ENCODE data around the gene LDLRAD3. TPM values are rescaled to one million over a fixed set of nuclear protein-coding genes. Genes with fewer than 3 reads are reported as not detected.

Gene LDLRAD3
- total RNA-seq, 1 experiment from 2014 or later, result 19.0 TPM

DNA sequence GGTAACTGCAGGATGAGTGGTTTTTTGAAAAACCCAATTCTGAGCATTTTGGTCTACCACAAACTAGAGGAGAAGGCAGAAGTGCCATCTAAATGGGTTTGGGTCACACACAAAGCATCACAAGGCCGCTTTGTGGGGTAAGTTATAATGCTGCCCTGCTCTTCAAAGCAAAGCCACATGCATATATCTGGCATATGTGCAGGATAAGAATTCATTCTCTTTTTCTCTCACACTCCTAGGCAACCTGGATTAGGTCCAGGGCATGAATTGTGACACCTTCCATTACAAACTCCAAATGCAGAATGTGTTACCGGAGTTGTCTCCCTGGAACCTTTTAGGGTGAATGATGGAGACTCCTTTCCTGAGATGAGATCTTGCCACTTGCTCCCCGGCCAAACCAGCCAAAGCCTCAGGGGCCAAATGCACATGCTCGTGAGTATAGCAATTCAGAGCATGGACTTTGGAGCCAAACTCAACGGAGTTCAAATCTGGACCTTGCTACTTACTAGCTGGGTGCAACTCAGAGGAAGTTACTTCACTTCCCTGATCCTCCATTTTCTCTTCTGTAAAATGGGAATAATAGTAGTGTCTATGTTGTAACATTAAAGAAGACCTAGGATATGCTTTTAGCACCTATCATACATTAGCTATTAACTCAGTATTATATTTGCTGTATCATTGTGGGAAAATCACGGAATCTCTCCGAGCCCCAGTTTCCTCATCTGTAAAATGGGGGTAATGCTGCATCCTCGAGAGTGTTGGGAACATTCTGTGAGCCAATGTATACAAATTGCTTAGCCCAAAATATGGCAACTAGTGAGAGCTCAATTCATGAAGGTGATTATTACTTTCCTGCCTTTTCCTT, 248.8 kb downstream of the LDLRAD3 start:
- Histone ChIP-seq H3K79me2 (ENCODE audit: insufficient read depth, low read length) (no peaks in the 10 kb centered on the region), H4K20me1 (ENCODE audit: insufficient read depth) (no peaks in the 10 kb centered on the region), H3K4me2 (ENCODE audit: low read length) (no peak overlapping the region), H3K27ac (ENCODE audit: low read depth, low read length) (no peak overlapping the region), H3K27me3 (ENCODE audit: insufficient read depth, low read length) (no peaks in the 10 kb centered on the region), H3K4me3 (replicated peaks in 1 of 2; ENCODE audit: low read depth in 1 of 2, low read length in 2 of 2) (no peak overlapping the region), H3K36me3 (ENCODE audit: control insufficient read depth in 1 of 2, insufficient read depth in 2 of 2, low read length in 2 of 2) (no peaks in the 10 kb centered on the region), H3K9me3 (ENCODE audit: control insufficient read depth in 1 of 2, insufficient read depth in 1 of 2, low read depth in 1 of 2, low read length in 2 of 2) (no peaks in the 10 kb centered on the region), H2AFZ (ENCODE audit: low read depth, low read length, poor library complexity, severe bottlenecking) (no peak overlapping the region), H3K9ac (ENCODE audit: low read length) (no peak overlapping the region), H3K4me1 (ENCODE audit: control insufficient read depth in 1 of 2, insufficient read depth in 2 of 2, low read length in 2 of 2) (no peaks in the 10 kb centered on the region), H3K9me2 (ENCODE audit: insufficient read depth) (no peaks in the 10 kb centered on the region)
- no TSS peak for BruUV-seq (replicated peaks)
- no peak for TF ChIP-seq ZFX (IDR thresholded peaks at IDR 0.05)
- TF ChIP-seq FOSL1 (IDR thresholded peaks at IDR 0.05; ENCODE audit: low read depth), result no peak
- TF ChIP-seq CTCF (IDR thresholded peaks at IDR 0.05 in 2 of 3, conservative IDR thresholded peaks at IDR 0.05 in 1 of 3; ENCODE audit: borderline replicate concordance in 1 of 3, insufficient read depth in 1 of 3, low read depth in 2 of 3, low read length in 2 of 3), result no peak
- no peak for TF ChIP-seq RAD21 (IDR thresholded peaks at IDR 0.05; ENCODE audit: low read depth)
- TF ChIP-seq ZNF274 (IDR thresholded peaks at IDR 0.05; ENCODE audit: low read depth, low read length), result no peak
- no peak for TF ChIP-seq SRF (IDR thresholded peaks at IDR 0.05; ENCODE audit: low read depth)
- TF ChIP-seq SP1 (IDR thresholded peaks at IDR 0.05; ENCODE audit: low read depth), result no peak
- no peak for TF ChIP-seq EZH2phosphoT487 (IDR thresholded peaks at IDR 0.05; ENCODE audit: borderline replicate concordance)
- TF ChIP-seq YY1 (IDR thresholded peaks at IDR 0.05; ENCODE audit: extremely low read depth, insufficient replicate concordance, low read depth, low read length), result no peak
- TF ChIP-seq ATF3 (IDR thresholded peaks at IDR 0.05), result no peak
- no peak for TF ChIP-seq POLR2A (IDR thresholded peaks at IDR 0.05; ENCODE audit: borderline replicate concordance, extremely low read depth, insufficient read depth, insufficient read length)
- TF ChIP-seq EGR1 (IDR thresholded peaks at IDR 0.05; ENCODE audit: low read depth), result no peak
- no peak for TF ChIP-seq ZBTB33 (IDR thresholded peaks at IDR 0.05; ENCODE audit: extremely low read depth, insufficient replicate concordance, low read length)
- POLR2A ChIA-PET, result no interaction called here
- DNase-seq (ENCODE audit: low read depth, low spot score), result no peak
- CTCF ChIA-PET, result no interaction called here
- RAD21 ChIA-PET (ENCODE audit: low non-redundant PET in 1 of 2, low total read pairs in 2 of 2, uncharacterized antibody in 2 of 2, unreplicated experiment in 2 of 2), result no interaction called here
- ATAC-seq, result no peak
- intact Hi-C loops (cut with micrococcal nuclease), result no loop called here
